ENCODE measurements around the gene FADS2. TPM values are rescaled to one million over a fixed set of nuclear protein-coding genes. Genes with fewer than 3 reads are reported as not detected.

Gene FADS2
- total and polyA plus RNA-seq, 12 donors, result 12.2 to 37.0 (median 23.5) TPM

DNA sequence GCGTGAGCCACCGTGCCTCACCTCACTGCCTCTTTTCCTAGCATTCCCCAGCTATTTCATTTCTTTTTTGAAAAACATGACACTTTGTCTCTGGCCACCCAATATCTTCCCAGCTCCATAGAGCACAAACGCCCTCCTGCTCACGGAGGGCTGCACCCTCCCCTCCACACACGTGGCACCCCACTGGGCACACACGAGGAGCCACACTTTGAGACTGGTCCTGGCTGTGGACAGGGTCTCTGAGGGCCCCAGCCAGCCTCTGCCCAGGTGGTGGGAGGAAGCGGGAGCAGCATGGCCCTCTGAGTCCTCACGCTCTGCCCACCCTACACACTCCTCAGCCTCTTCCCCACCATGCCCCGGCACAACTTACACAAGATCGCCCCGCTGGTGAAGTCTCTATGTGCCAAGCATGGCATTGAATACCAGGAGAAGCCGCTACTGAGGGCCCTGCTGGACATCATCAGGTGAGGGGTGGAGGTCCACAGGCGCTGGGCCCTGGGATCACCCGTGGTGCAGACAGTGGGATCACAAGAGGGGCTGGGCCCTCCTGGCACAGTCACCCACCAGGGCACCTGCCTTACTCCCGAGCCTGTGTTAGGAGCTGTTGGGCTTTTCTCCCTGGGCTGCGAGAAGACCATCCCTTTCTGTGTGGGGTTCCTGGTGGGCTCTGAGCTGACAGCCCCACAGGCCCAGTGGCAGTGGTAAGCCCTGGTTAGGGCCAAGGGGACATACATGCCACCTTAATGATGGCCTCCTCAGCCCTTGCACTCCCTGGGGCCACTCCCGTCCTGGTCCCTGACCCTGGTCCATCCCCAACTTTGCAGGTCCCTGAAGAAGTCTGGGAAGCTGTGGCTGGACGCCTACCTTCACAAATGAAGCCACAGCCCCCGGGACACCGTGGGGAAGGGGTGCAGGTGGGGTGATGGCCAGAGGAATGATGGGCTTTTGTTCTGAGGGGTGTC, 37.0 kb downstream of the FADS2 start:
- WGBS, 2 donors, result 93 to 94% methylated on average over 20 of the region's 20 CpGs
- Histone ChIP-seq H3K27ac (no peak overlapping the region), H3K4me1 (peaks cover 6 to 29% (median 16%) of the 10 kb centered on the region in 9 donors), H3K9me3 (no peaks in the 10 kb centered on the region), H3K36me3 (peaks cover 0 to 46% (median 0%) of the 10 kb centered on the region in 9 donors), H3K27me3 (no peaks in the 10 kb centered on the region), H3K4me3 (no peak overlapping the region)
- DNase-seq (no peak), ATAC-seq (no peak)
- TF ChIP-seq, protein P1, sequence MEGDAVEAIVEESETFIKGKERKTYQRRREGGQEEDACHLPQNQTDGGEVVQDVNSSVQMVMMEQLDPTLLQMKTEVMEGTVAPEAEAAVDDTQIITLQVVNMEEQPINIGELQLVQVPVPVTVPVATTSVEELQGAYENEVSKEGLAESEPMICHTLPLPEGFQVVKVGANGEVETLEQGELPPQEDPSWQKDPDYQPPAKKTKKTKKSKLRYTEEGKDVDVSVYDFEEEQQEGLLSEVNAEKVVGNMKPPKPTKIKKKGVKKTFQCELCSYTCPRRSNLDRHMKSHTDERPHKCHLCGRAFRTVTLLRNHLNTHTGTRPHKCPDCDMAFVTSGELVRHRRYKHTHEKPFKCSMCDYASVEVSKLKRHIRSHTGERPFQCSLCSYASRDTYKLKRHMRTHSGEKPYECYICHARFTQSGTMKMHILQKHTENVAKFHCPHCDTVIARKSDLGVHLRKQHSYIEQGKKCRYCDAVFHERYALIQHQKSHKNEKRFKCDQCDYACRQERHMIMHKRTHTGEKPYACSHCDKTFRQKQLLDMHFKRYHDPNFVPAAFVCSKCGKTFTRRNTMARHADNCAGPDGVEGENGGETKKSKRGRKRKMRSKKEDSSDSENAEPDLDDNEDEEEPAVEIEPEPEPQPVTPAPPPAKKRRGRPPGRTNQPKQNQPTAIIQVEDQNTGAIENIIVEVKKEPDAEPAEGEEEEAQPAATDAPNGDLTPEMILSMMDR (IDR thresholded peaks at IDR 0.05), result no peak
- intact Hi-C loops (cut with DNase I), result loop anchor here in 3 of 10 donors (2.0 to 10.0 kb wide), 4 partner anchors 38 to 66 kb away; partner anchors contain the start of genes FADS1 (in 2 of the 3) and FADS2 (in 1 of the 3)

- Histone ChIP-seq H3K36me3 (peaks cover 0 to 38% (median 0%) of the 10 kb centered on the region in 9 donors), H3K27me3 (no peaks in the 10 kb centered on the region), H3K4me3 (no peak overlapping the region), H3K4me1 (peaks cover 4 to 29% (median 19%) of the 10 kb centered on the region in 9 donors), H3K27ac (no peak overlapping the region), H3K9me3 (no peaks in the 10 kb centered on the region)
- 79 to 81% methylated on average over 18 of the region's 18 CpGs for WGBS, 2 donors
- no peak for ATAC-seq
- TF ChIP-seq, protein P1 (IDR thresholded peaks at IDR 0.05), result no peak
- intact Hi-C loops (cut with DNase I), result loop anchor here in 1 of 10 donors (10.0 kb wide), 1 partner anchor 52 kb away; the partner anchor contains the start of gene FADS1
- no peak for DNase-seq
Observed at GRCh38 chr11:61866231-61866957, 38.3 kb downstream of the FADS2 start.

DNA sequence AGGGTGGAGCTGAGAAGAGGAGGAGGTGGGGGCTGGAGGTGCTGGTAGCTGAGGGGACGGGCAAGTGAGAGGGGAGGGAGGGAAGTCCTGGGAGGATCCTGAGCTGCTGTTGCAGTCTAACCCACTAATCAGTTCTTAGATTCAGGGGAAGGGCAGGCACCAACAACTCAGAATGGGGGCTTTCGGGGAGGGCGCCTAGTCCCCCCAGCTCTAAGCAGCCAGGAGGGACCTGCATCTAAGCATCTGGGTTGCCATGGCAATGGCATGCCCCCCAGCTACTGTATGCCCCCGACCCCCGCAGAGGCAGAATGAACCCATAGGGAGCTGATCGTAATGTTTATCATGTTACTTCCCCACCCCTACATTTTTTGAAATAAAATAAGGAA, 38.9 kb downstream of the FADS2 start:
- Histone ChIP-seq H3K4me3 (no peak overlapping the region), H3K4me1 (peaks cover 6 to 29% (median 25%) of the 10 kb centered on the region in 9 donors), H3K9me3 (no peaks in the 10 kb centered on the region), H3K27ac (no peak overlapping the region), H3K36me3 (peaks cover 0 to 38% (median 0%) of the 10 kb centered on the region in 9 donors), H3K27me3 (no peaks in the 10 kb centered on the region)
- 95 to 96% methylated on average over 6 of the region's 6 CpGs for WGBS, 2 donors
- intact Hi-C loops (cut with DNase I), result loop anchor here in 1 of 10 donors (10.0 kb wide), 1 partner anchor 52 kb away; the partner anchor contains the start of gene FADS1
- TF ChIP-seq, protein P1 (IDR thresholded peaks at IDR 0.05), result no peak
- DNase-seq (no peak), ATAC-seq (no peak)

Measured in heart right ventricle (tissue), 16 donors.